NB4 (cell line): Measurements from ENCODE around the gene AMELX.

Experiments
- DNase-seq: peaks from one replicate; pipeline ENCODE4 v3.0.0; 2010; ENCODE audit warnings: low read depth
- H3K4me3 ChIP-seq: one replicate; pipeline ENCODE4 v1.5.1; 2011; ENCODE audit warnings: mild to moderate bottlenecking, low read depth, low read length, moderate library complexity
- CTCF ChIP-seq: IDR thresholded peaks from one replicate; pipeline ENCODE4 v1.5.1; 2012; ENCODE audit warnings: low read depth, low read length
- MYC ChIP-seq: IDR thresholded peaks from 2 replicates; pipeline ENCODE4 v1.6.1; 2011; ENCODE audit warnings: low read depth, low read length
- POLR2A ChIP-seq: IDR thresholded peaks from 2 replicates; pipeline ENCODE4 v1.6.1; 2011; ENCODE audit warnings: mild to moderate bottlenecking; ENCODE audit not compliant: insufficient read length; ENCODE audit errors: extremely low read depth
- TF ChIP-seq, protein P1 (sequence below): IDR thresholded peaks from 2 replicates; pipeline ENCODE4 v1.6.1; 2011; ENCODE audit warnings: low read depth, low read length

AMELX gene

DNA sequence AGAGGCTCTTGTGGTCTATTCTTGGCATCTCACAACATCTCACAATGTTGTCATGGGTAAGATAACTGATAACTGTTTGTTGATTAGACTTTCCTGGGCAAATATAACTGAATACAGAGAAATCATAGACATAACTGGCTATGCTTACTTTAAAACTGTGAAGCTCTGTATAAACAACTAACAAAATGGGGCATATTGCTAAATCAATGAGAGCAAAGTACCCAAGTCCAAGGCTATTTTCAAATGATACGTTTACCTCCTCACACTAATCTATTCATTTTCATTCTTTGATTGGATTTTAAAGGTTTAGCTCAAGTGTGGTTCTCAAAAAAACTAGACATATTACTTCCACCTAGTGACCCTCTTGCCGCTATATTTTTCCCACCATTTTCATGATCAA is 38.6 kb downstream of the AMELX start:
- no peak for TF ChIP-seq CTCF
- no peak for TF ChIP-seq POLR2A
- TF ChIP-seq MYC = no peak
- TF ChIP-seq, protein P1, sequence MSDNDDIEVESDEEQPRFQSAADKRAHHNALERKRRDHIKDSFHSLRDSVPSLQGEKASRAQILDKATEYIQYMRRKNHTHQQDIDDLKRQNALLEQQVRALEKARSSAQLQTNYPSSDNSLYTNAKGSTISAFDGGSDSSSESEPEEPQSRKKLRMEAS = no peak
- DNase-seq = no peak
- H3K4me3 ChIP-seq = no peak overlapping the region

DNA sequence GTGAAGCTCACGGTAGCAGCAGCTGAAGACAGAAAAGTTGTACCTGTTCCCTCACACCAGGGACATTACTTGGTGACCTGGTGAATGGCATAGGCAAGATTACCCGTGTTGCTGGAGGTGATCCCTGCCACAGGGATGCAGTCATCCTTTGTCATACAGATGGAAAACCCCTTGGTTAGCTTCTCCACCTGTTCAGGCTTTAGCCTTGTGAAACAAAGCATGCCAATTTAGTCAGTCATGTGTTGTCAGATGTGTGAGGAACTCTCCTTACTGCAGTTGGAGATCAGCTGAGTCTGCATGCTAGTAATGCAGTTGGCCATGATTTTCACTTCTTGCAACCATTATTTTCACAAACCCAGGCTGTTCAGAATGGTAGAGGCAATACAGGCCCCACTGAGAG is 41.0 kb downstream of the AMELX start:
- TF ChIP-seq POLR2A (no peak), CTCF (no peak), MYC (no peak)
- TF ChIP-seq, protein P1 = no peak
- no peak for DNase-seq
- H3K4me3 ChIP-seq = no peak overlapping the region

DNA sequence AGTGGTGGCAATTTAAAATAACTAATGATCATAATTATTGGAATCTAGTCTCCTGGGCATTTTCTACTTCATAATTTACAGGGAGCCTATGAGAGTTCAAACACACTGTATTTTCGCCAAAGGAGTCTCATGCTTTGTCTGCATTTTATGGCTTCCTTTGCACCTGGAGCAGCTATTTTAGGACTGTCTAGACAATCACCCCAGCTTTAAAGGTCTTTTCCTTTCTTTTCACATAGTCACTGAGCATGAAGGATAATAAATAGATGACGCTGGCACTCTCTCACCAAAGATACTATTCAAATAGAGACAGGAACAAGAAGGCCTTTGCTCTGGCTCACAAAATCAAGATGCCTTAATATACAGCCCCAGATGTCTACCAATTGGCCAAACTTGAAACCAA is 43.0 kb downstream of the AMELX start:
- no peak for DNase-seq
- no peak for TF ChIP-seq CTCF
- TF ChIP-seq POLR2A = no peak
- TF ChIP-seq MYC = no peak
- no peak overlapping the region for H3K4me3 ChIP-seq

DNA sequence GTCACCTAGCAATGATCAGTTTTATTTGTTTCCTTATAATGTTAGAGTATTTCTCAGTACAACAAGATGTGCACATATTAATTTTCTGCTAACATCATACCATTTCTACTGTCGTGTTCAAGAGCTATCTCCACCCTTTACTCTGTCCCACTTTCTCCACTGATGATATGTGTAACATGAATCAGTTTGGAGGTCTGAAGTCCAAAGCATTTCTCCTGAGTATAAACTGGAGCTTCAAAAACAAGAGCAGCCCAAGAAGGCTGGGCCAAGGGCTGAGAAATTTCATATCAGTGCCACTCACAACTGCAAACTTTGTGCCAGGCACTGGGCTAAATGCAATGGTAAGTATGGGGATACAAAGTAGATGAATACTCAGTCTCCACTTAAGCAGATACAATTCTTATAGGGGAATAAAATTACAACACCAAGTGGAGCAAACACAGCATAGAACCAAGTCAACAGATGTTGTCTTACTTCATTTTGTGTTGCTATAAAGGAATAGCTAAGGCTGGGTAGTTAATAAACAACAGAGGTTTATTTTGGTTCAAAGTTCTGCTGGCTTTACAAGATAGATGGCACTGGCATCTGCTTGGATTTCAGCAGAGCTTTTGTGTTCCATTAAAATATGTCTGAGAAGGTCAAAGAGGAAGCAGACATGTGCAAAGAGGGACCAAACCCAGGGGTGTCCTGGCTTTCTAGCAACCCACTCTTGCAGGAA is 44.2 kb downstream of the AMELX start:
- TF ChIP-seq POLR2A (no peak), MYC (no peak), CTCF (no peak)
- TF ChIP-seq, protein P1 = no peak
- no peak overlapping the region for H3K4me3 ChIP-seq
- no peak for DNase-seq

- peak; percentile 81 for DNase-seq
- H3K4me3 ChIP-seq = no peak overlapping the region
- TF ChIP-seq POLR2A (no peak), CTCF (no peak), MYC (peak; percentile 42; the same call in 1 of the 2 replicates)
- TF ChIP-seq, protein P1 = no peak; the same call in 1 of the 2 replicates
These were observed 48.3 kb downstream of the AMELX start for GRCh38 chrX:11341274-11342201.
